SK-N-MC (cell line): ENCODE results near the gene SCN1B.

ENCODE experiments used
- EZH2 ChIP-seq: fragments of 200-600 bp; sonication (generic); IDR thresholded peaks from one replicate; pipeline ENCODE4 v1.6.1; 2017; ENCODE audit warnings: antibody characterized with exemption
- FOXP2 ChIP-seq: optimal IDR thresholded peaks from 2 replicates; pipeline ENCODE3; 2011; ENCODE audit warnings: mild to moderate bottlenecking, moderate library complexity; ENCODE audit not compliant: insufficient read depth; ENCODE audit errors: extremely low read length, control extremely low read depth
- POLR2AphosphoS5 ChIP-seq: IDR thresholded peaks from 2 replicates; pipeline ENCODE4 v1.6.1; 2012; ENCODE audit warnings: mild to moderate bottlenecking, low read depth, low read length, borderline replicate concordance

DNA sequence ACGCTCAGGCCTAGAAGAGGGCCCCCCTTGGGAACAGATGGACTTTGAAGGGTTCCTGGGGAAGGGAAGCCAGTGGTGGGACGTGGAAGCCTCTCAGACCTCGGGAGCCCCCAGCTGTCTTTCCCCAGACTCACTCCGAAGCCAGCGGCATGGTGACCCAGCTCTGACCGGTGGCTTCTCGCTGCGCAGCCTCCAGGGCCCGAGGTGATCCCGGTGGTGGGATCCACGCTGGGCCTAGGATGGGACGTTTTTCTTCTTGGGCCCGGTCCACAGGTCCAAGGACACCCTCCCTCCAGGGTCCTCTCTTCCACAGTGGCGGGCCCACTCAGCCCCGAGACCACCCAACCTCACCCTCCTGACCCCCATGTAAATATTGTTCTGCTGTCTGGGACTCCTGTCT lies 35.9 kb downstream of the SCN1B start:
- TF ChIP-seq EZH2 (no peak), POLR2AphosphoS5 (no peak), FOXP2 (no peak)
